SU-DHL-6 (cell line): Measurements from ENCODE around the gene CPA4.

Experiments used
- H2AFZ ChIP-seq: fragments of 200-600 bp; sonication (generic); 2 replicates; pipeline ENCODE4 v1.6.1; 2014; ENCODE audit warnings: low read depth, mild to moderate bottlenecking, moderate library complexity, mixed read lengths, antibody characterized with exemption, low read length; ENCODE audit not compliant: severe bottlenecking
- H3F3A ChIP-seq: fragments of 200-600 bp; shearing (Covaris generic); 2 replicates; pipeline ENCODE4 v1.6.0; 2016; ENCODE audit warnings: antibody characterized with exemption, mild to moderate bottlenecking; ENCODE audit not compliant: insufficient read depth
- H3K27ac ChIP-seq: fragments of 200-600 bp; sonication (generic); 2 replicates; pipeline ENCODE4 v1.5.1; 2016; ENCODE audit warnings: low read depth, mild to moderate bottlenecking, low read length, moderate library complexity, mixed read lengths
- H3K27me3 ChIP-seq: fragments of 200-600 bp; sonication (generic), shearing (Covaris generic); 2 replicates; pipeline ENCODE4 v1.6.0; 2014; ENCODE audit warnings: mild to moderate bottlenecking, low read length
- H3K36me3 ChIP-seq: fragments of 200-600 bp; sonication (generic); 2 replicates; pipeline ENCODE4 v1.6.1; 2014; ENCODE audit warnings: mild to moderate bottlenecking, low read length, mixed read lengths
- H3K4me2 ChIP-seq: fragments of 300-600, 200-600 bp; shearing (Covaris generic), sonication (generic); 2 replicates; pipeline ENCODE4 v1.6.0; 2014; ENCODE audit warnings: low read length, low read depth, mild to moderate bottlenecking; ENCODE audit not compliant: poor library complexity, severe bottlenecking
- H3K4me3 ChIP-seq: fragments of 200-600 bp; sonication (generic); 2 replicates; pipeline ENCODE4 v1.5.1; 2014; ENCODE audit warnings: antibody characterized with exemption, low read length, mild to moderate bottlenecking, mixed read lengths; ENCODE audit not compliant: insufficient read depth, poor library complexity, severe bottlenecking
- H3K79me2 ChIP-seq: fragments of 200-600 bp; sonication (generic); 2 replicates; pipeline ENCODE4 v1.6.1; 2014; ENCODE audit warnings: mild to moderate bottlenecking, low read length, moderate library complexity; ENCODE audit not compliant: insufficient read depth
- H3K9ac ChIP-seq: fragments of 200-600 bp; sonication (generic); 2 replicates; pipeline ENCODE4 v1.7.0; 2014; ENCODE audit warnings: mild to moderate bottlenecking, low read length
- H3K9me2 ChIP-seq: fragments of 200-600 bp; sonication (generic); replicated peaks from 2 replicates; pipeline ENCODE4 v1.6.1; 2014; ENCODE audit warnings: low read length; ENCODE audit not compliant: insufficient read depth
- H3K9me3 ChIP-seq: fragments of 200-600 bp; sonication (generic); 2 replicates; pipeline ENCODE4 v1.6.1; 2014; ENCODE audit warnings: low read length, mixed read lengths; ENCODE audit not compliant: insufficient read depth
- H4K20me1 ChIP-seq: fragments of 200-600 bp; sonication (generic); 2 replicates; pipeline ENCODE4 v1.6.1; 2014; ENCODE audit warnings: low read depth, mild to moderate bottlenecking, antibody characterized with exemption, low read length, moderate library complexity, mixed read lengths
- EZH2phosphoT487 ChIP-seq: fragments of 200-600 bp; sonication (generic), shearing (Covaris generic); conservative IDR thresholded peaks from 2 replicates; pipeline ENCODE4 v1.6.1; 2018; ENCODE audit warnings: mild to moderate bottlenecking, antibody characterized with exemption, low read length, moderate library complexity, mixed read lengths
- TF ChIP-seq, protein P1 (sequence below): fragments of 200-600 bp; sonication (generic); IDR thresholded peaks from one replicate; pipeline ENCODE4 v1.5.1; 2017; ENCODE audit warnings: antibody characterized with exemption, mild to moderate bottlenecking, low read length, moderate library complexity; ENCODE audit not compliant: insufficient read depth, poor library complexity, severe bottlenecking

The CPA4 gene

DNA sequence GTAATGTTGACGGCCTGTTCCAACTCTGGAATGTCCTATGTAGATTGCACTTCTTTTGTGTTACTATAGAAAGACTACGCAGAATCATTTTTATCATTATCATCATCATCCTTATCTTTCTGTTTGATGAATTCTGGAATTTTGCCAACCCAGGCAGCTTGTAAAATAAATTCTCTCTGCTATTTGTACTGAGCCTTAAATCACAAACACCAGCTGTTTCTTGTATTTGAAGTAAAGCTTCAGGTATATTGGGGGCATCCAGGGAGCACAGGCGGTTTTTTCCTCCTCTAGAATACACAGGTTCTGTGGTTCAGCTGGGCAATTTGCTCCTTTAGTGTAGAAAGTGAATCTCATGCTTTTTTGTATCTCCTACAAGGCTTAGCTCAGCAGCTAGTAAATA, 36.7 kb downstream of the CPA4 start:
- no peak overlapping the region for H3K9ac ChIP-seq
- no peaks in the 10 kb centered on the region for H4K20me1 ChIP-seq
- no peaks in the 10 kb centered on the region for H3K9me2 ChIP-seq
- no peaks in the 10 kb centered on the region for H3K79me2 ChIP-seq
- H3K27ac ChIP-seq: no peak overlapping the region
- no peaks in the 10 kb centered on the region for H3K27me3 ChIP-seq
- H3F3A ChIP-seq: no peaks in the 10 kb centered on the region
- H3K36me3 ChIP-seq: no peaks in the 10 kb centered on the region
- H3K9me3 ChIP-seq: no peaks in the 10 kb centered on the region
- H2AFZ ChIP-seq: no peak overlapping the region
- H3K4me2 ChIP-seq: no peak overlapping the region
- TF ChIP-seq, protein P1, sequence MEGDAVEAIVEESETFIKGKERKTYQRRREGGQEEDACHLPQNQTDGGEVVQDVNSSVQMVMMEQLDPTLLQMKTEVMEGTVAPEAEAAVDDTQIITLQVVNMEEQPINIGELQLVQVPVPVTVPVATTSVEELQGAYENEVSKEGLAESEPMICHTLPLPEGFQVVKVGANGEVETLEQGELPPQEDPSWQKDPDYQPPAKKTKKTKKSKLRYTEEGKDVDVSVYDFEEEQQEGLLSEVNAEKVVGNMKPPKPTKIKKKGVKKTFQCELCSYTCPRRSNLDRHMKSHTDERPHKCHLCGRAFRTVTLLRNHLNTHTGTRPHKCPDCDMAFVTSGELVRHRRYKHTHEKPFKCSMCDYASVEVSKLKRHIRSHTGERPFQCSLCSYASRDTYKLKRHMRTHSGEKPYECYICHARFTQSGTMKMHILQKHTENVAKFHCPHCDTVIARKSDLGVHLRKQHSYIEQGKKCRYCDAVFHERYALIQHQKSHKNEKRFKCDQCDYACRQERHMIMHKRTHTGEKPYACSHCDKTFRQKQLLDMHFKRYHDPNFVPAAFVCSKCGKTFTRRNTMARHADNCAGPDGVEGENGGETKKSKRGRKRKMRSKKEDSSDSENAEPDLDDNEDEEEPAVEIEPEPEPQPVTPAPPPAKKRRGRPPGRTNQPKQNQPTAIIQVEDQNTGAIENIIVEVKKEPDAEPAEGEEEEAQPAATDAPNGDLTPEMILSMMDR: no peak
- no peak for TF ChIP-seq EZH2phosphoT487
- H3K4me3 ChIP-seq: no peak overlapping the region

DNA sequence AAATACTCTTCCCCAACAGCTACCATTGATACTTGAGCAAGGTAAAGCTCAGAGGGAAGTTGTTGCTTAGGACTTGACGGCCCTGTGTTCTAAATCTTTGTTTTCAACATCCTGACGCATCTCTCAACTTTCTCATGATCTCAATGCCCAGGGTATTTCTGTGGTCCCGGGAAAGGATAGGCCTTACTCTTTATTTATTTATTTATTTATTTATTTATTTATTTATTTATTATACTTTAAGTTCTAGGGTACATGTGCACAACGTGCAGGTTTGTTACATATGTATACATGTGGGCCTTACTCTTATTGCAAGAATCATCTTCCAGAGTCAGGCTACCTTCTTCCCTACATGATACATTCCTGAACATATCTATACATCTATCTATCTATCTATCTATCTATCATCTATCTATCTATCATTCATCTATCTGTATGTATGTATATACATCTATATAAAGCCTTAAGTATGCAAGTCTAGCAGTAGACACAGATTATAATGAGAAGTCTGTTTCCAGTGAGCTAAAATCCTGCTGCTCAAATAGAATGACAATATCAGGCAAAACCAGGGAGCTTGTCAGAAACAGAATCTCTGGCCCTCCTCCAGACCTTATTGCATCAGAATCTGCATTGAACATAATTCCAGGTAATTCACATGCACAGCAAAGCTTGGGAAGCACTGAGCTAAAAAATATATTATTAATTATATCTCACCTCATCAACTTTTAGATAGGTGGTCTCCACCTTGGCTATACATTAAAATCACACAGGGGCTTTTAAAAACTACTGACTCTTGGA, 39.5 kb downstream of the CPA4 start:
- Histone ChIP-seq H2AFZ (no peak overlapping the region), H3K9me2 (no peaks in the 10 kb centered on the region), H3K27ac (no peak overlapping the region), H3K4me2 (no peak overlapping the region), H3K27me3 (no peaks in the 10 kb centered on the region), H3K36me3 (no peaks in the 10 kb centered on the region), H3K4me3 (no peak overlapping the region), H3K9ac (no peak overlapping the region), H4K20me1 (no peaks in the 10 kb centered on the region), H3K79me2 (no peaks in the 10 kb centered on the region), H3F3A (no peaks in the 10 kb centered on the region), H3K9me3 (no peaks in the 10 kb centered on the region)
- TF ChIP-seq, protein P1: no peak
- TF ChIP-seq EZH2phosphoT487: no peak

DNA sequence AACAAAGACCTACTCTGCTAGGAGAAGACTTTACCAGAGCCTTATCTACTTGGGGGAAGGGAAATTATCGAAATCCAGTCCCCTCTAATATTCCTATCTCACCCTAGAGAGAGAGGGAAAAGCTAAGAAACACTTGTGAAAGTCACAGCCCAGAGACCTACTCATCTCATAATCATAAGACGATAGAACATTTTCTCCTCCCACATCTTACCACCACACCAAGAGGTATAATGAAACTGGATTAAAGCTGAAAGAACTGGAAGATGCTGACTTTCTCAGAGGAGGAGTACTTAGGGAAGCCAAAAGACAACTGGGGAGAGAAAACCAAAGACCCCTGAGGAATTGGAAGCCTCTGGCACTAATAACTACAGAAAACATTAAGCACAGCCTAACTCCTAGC, 40.9 kb downstream of the CPA4 start:
- Histone ChIP-seq H3K9me2 (no peaks in the 10 kb centered on the region), H4K20me1 (no peaks in the 10 kb centered on the region), H3K4me2 (no peak overlapping the region), H3K36me3 (no peaks in the 10 kb centered on the region), H3K27me3 (no peaks in the 10 kb centered on the region), H2AFZ (no peak overlapping the region), H3K9ac (no peak overlapping the region), H3K79me2 (no peaks in the 10 kb centered on the region), H3K4me3 (no peak overlapping the region), H3F3A (no peaks in the 10 kb centered on the region), H3K9me3 (no peaks in the 10 kb centered on the region), H3K27ac (no peak overlapping the region)
- TF ChIP-seq, protein P1: no peak
- no peak for TF ChIP-seq EZH2phosphoT487
